Effector memory CD8-positive, alpha-beta T cell (primary cell): ENCODE measurements around the gene FGFR3.

Experiments
- ATAC-seq: fragments of 150-1000 bp; cut with Tn5 transposase; replicated peaks from 2 replicates; pipeline ENCODE4 v1.10.0; 2021; ENCODE audit warnings: mild to moderate bottlenecking, moderate library complexity
- DNase-seq, 3 experiments: peaks; one replicate each; pipeline ENCODE4 v3.0.0; 2021
- H3K27ac Mint-ChIP-seq, 2 donors: one replicate each; pipeline ENCODE4 v1.8.0; 2022; ENCODE audit warnings: mild to moderate bottlenecking in 2 of 2, mixed read lengths in 2 of 2, moderate library complexity in 2 of 2
- H3K27me3 Mint-ChIP-seq, 2 donors: one replicate each; pipeline ENCODE4 v1.8.0; 2022; ENCODE audit warnings: mixed read lengths in 2 of 2
- H3K36me3 Mint-ChIP-seq: one replicate; pipeline ENCODE4 v1.8.0; 2022; ENCODE audit warnings: mild to moderate bottlenecking, moderate library complexity, mixed read lengths; ENCODE audit not compliant: insufficient read depth
- H3K4me1 Mint-ChIP-seq, 2 donors: one replicate each; pipeline ENCODE4 v1.8.0; 2022; ENCODE audit warnings: low read depth in 2 of 2, mixed read lengths in 2 of 2
- H3K4me3 Mint-ChIP-seq, 2 donors: one replicate each; pipeline ENCODE4 v1.8.0; 2022; ENCODE audit warnings: mild to moderate bottlenecking in 2 of 2, mixed read lengths in 2 of 2, moderate library complexity in 2 of 2
- H3K9me3 Mint-ChIP-seq, 2 donors: one replicate each; pipeline ENCODE4 v1.8.0; 2022; ENCODE audit warnings: mixed read lengths in 2 of 2

FGFR3 gene

GRCh38 chr4:1855333-1856070 is 62.4 kb downstream of the FGFR3 start:
- DNase-seq (peak; percentile 3 to 24 (median 8)), ATAC-seq (peak; percentile 30)
- H3K27ac Mint-ChIP-seq: peak overlapping the region; percentile 14 to 88
- H3K27me3 Mint-ChIP-seq: no peaks in the 10 kb centered on the region
- peak overlapping the region; percentile 59 to 84 for H3K4me3 Mint-ChIP-seq
- H3K4me1 Mint-ChIP-seq: peaks cover 25 to 30% of the 10 kb centered on the region in 2 donors
- no peaks in the 10 kb centered on the region for H3K9me3 Mint-ChIP-seq
- H3K36me3 Mint-ChIP-seq: peaks cover 3% of the 10 kb centered on the region

- Mint-ChIP-seq H3K36me3 (peaks cover 3% of the 10 kb centered on the region), H3K27me3 (no peaks in the 10 kb centered on the region), H3K4me3 (peak within 1 kb of the TSS; percentile 74 to 84), H3K4me1 (peaks cover 21 to 30% of the 10 kb centered on the region in 2 donors), H3K9me3 (no peaks in the 10 kb centered on the region), H3K27ac (peak within 1 kb of the TSS; percentile 14 to 88)
- DNase-seq (peak; percentile 85 to 88 (median 85)), ATAC-seq (peak; percentile 95)
Observed at GRCh38 chr4:1856071-1856942, 63.2 kb downstream of the FGFR3 start, which contains the start of gene LETM1. Gene LETM1, minus strand, starts transcription at chr4:1856156. Its CDS starts 206 bp downstream, at chr4:1855950.

- no peaks in the 10 kb centered on the region for H3K27me3 Mint-ChIP-seq
- ATAC-seq (no peak), DNase-seq (no peak)
- H3K36me3 Mint-ChIP-seq: peaks cover 3% of the 10 kb centered on the region
- peaks cover 18 to 25% of the 10 kb centered on the region in 2 donors for H3K4me1 Mint-ChIP-seq
- H3K27ac Mint-ChIP-seq: peak overlapping the region in 1 of 2 donors; percentile 70
- H3K4me3 Mint-ChIP-seq: peak overlapping the region; percentile 74 to 84
- H3K9me3 Mint-ChIP-seq: no peaks in the 10 kb centered on the region
Observed at GRCh38 chr4:1856943-1857699, 64.0 kb downstream of the FGFR3 start.

- no peaks in the 10 kb centered on the region for H3K9me3 Mint-ChIP-seq
- no peak for ATAC-seq
- peaks cover 3% of the 10 kb centered on the region for H3K36me3 Mint-ChIP-seq
- no peak overlapping the region for H3K4me3 Mint-ChIP-seq
- peaks cover 0 to under 1% of the 10 kb centered on the region in 2 donors for H3K27me3 Mint-ChIP-seq
- DNase-seq: no peak
- H3K27ac Mint-ChIP-seq: no peak overlapping the region
- H3K4me1 Mint-ChIP-seq: peaks cover 22 to 25% of the 10 kb centered on the region in 2 donors
Observed at GRCh38 chr4:1857931-1858330, 64.8 kb downstream of the FGFR3 start.
